A549 (cell line): Measurements from ENCODE around the gene CHRD.

ENCODE experiments used
- CHD2 ChIP-seq: fragments of 150-350 bp; IDR thresholded peaks from 2 replicates; pipeline ENCODE4 v1.6.1; 2014; ENCODE audit warnings: low read length; ENCODE audit not compliant: partially characterized antibody
- EP300 ChIP-seq, 2 experiments: fragments of >200 bp; sonication (Bioruptor Twin); formaldehyde crosslinking; IDR thresholded peaks; 2 replicates in 1 of 2; 3 replicates in 1 of 2; pipeline ENCODE4 v1.6.1; 2016 to 2017
- FOSL2 ChIP-seq, 2 experiments: fragments of 450-650 bp in 1 of 2; fragments of >200 bp in 1 of 2; sonication (Bioruptor Twin) in 1 of 2; formaldehyde crosslinking; IDR thresholded peaks; 2 replicates each; pipeline versions ENCODE4 v1.5.0 to v1.6.1; 2016 to 2020; ENCODE audit warnings: mild to moderate bottlenecking in 1 of 2, moderate library complexity in 1 of 2
- JUNB ChIP-seq: fragments of >200 bp; sonication (Bioruptor Twin); formaldehyde crosslinking; IDR thresholded peaks from 2 replicates; pipeline ENCODE4 v1.6.1; 2016
- KDM1A ChIP-seq: fragments of 200-600 bp; sonication (generic); IDR thresholded peaks from 2 replicates; pipeline ENCODE4 v1.6.1; 2016; ENCODE audit warnings: low read depth, mild to moderate bottlenecking
- POLR2A ChIP-seq: IDR thresholded peaks from 2 replicates; pipeline ENCODE4 v1.6.1; 2012; ENCODE audit warnings: mild to moderate bottlenecking, low read length
- TP53 ChIP-seq: fragments of 250-450 bp; sonication (Bioruptor Pico); IDR thresholded peaks from 2 replicates; pipeline ENCODE4 v1.5.0; 2021; ENCODE audit warnings: mild to moderate bottlenecking, moderate library complexity
- TF ChIP-seq, protein P1 (sequence below): fragments of >200 bp; sonication (Bioruptor Twin); formaldehyde crosslinking; IDR thresholded peaks from 3 replicates; pipeline ENCODE4 v1.5.1; 2016

- TF ChIP-seq, protein P1, sequence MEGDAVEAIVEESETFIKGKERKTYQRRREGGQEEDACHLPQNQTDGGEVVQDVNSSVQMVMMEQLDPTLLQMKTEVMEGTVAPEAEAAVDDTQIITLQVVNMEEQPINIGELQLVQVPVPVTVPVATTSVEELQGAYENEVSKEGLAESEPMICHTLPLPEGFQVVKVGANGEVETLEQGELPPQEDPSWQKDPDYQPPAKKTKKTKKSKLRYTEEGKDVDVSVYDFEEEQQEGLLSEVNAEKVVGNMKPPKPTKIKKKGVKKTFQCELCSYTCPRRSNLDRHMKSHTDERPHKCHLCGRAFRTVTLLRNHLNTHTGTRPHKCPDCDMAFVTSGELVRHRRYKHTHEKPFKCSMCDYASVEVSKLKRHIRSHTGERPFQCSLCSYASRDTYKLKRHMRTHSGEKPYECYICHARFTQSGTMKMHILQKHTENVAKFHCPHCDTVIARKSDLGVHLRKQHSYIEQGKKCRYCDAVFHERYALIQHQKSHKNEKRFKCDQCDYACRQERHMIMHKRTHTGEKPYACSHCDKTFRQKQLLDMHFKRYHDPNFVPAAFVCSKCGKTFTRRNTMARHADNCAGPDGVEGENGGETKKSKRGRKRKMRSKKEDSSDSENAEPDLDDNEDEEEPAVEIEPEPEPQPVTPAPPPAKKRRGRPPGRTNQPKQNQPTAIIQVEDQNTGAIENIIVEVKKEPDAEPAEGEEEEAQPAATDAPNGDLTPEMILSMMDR = no peak
- no peak for TF ChIP-seq KDM1A
- TF ChIP-seq TP53 (CRISPR knock-in tag) = no peak
- no peak for TF ChIP-seq POLR2A
- no peak for TF ChIP-seq JUNB
- TF ChIP-seq EP300 (IDR thresholded peaks at IDR 0.05) = no peak
- no peak for TF ChIP-seq CHD2
- no peak for TF ChIP-seq FOSL2 (IDR thresholded peaks at IDR 0.05)
- TF ChIP-seq FOSL2 (CRISPR knock-in tag; IDR thresholded peaks at IDR 0.05) = no peak
Observed at GRCh38 chr3:184419171-184419570, 39.3 kb downstream of the CHRD start.
